HG02885 (cell line): Measurements from ENCODE around the gene SYMPK.
"Not testable (repeated sequence)": the region's sequence is repeated elsewhere in the genome, so short reads cannot be mapped to it uniquely, and the experiment has no call there.

Experiments used
- ATAC-seq: cut with Tn5 transposase; IDR thresholded peaks from one replicate; pipeline ENCODE4 v1.9.1; 2021; ENCODE audit warnings: mild to moderate bottlenecking; ENCODE audit not compliant: unreplicated experiment, poor library complexity

SYMPK gene

GRCh38 chr19:45862564-45863334, at the start of gene SYMPK:
Gene SYMPK, minus strand, starts transcription at chr19:45863147. Its CDS starts 8,652 bp downstream, at chr19:45854495.
- ATAC-seq = peak; percentile 94

- no peak for ATAC-seq
These were observed 48.3 kb upstream of the SYMPK start for GRCh38 chr19:45911291-45911690.

- ATAC-seq = no peak
These were observed 46.0 kb upstream of the SYMPK start for GRCh38 chr19:45908956-45909355.

- ATAC-seq = no peak
These were observed 43.3 kb upstream of the SYMPK start for GRCh38 chr19:45906221-45906620.

- no peak for ATAC-seq
These were observed 42.1 kb upstream of the SYMPK start for GRCh38 chr19:45905011-45905410.

- peak; percentile 83 for ATAC-seq
These were observed 40.0 kb upstream of the SYMPK start for GRCh38 chr19:45902651-45903625.

- no peak for ATAC-seq
These were observed 39.1 kb upstream of the SYMPK start, which contains the start of gene MYPOP for GRCh38 chr19:45901912-45902650. Gene MYPOP, minus strand, starts transcription at chr19:45902613. Its CDS starts 840 bp downstream, at chr19:45901773.

- no peak for ATAC-seq
These were observed 38.5 kb upstream of the SYMPK start for GRCh38 chr19:45901432-45901911.

GRCh38 chr19:45900738-45901431, 37.9 kb upstream of the SYMPK start:
- no peak for ATAC-seq

- no peak for ATAC-seq
These were observed 37.1 kb upstream of the SYMPK start for GRCh38 chr19:45899919-45900589.

GRCh38 chr19:45899253-45899652, 36.3 kb upstream of the SYMPK start:
- no peak for ATAC-seq

- no peak for ATAC-seq
These were observed 34.4 kb upstream of the SYMPK start for GRCh38 chr19:45897261-45897812.

GRCh38 chr19:45895983-45896599, 33.1 kb upstream of the SYMPK start:
- not testable (repeated sequence) for ATAC-seq

GRCh38 chr19:45895519-45895972, 32.6 kb upstream of the SYMPK start:
- ATAC-seq = no peak

- ATAC-seq = no peak
These were observed 27.9 kb upstream of the SYMPK start for GRCh38 chr19:45890877-45891276.

- ATAC-seq = no peak
These were observed 26.4 kb upstream of the SYMPK start for GRCh38 chr19:45889210-45889885.

- no peak for ATAC-seq
These were observed 24.3 kb upstream of the SYMPK start for GRCh38 chr19:45887200-45887710.
